HFFc6 (cell line): ENCODE measurements around the gene ITSN1. TPM values are rescaled to one million over a fixed set of nuclear protein-coding genes. Genes with fewer than 3 reads are reported as not detected.

Source experiments
- DNase-seq: peaks from one replicate; pipeline ENCODE4 v3.0.0-alpha.2; 2018
- H3K27ac Mint-ChIP-seq: 2 replicates; pipeline ENCODE4 v1.8.0; 2020; ENCODE audit warnings: mild to moderate bottlenecking, mixed read lengths
- H3K27me3 Mint-ChIP-seq: 2 replicates; pipeline ENCODE4 v1.8.0; 2021; ENCODE audit warnings: mild to moderate bottlenecking, moderate library complexity, mixed read lengths; ENCODE audit not compliant: insufficient read depth
- H3K36me3 Mint-ChIP-seq: 2 replicates; pipeline ENCODE4 v1.8.0; 2021; ENCODE audit warnings: low read depth, mixed read lengths
- H3K4me1 Mint-ChIP-seq: 2 replicates; pipeline ENCODE4 v1.8.0; 2020; ENCODE audit warnings: low read depth, mixed read lengths
- H3K4me3 Mint-ChIP-seq: 2 replicates; pipeline ENCODE4 v1.8.0; 2020; ENCODE audit warnings: mild to moderate bottlenecking, moderate library complexity, mixed read lengths
- H3K9me3 Mint-ChIP-seq: 2 replicates; pipeline ENCODE4 v1.8.0; 2020; ENCODE audit warnings: mild to moderate bottlenecking, mixed read lengths
- CTCF ChIP-seq: fragments of 200-600 bp; sonication (generic); IDR thresholded peaks from 2 replicates; pipeline ENCODE4 v1.5.0; 2021; ENCODE audit warnings: antibody characterized with exemption, mild to moderate bottlenecking
- total RNA-seq, 6 experiments: library from RNA; stranded (reverse); fragmentation: NEBNext Ultra II Directional; extraction: Animal tissue kit (Norgen Biotek cat#: 25700); gene quantifications; 2 replicates in 1 of 6; 3 replicates in 5 of 6; pipeline ENCODE4 v1.2.3, GENCODE V29; 2021

ITSN1 gene
- total RNA-seq, 6 experiments from 2014 or later: 47.7 to 54.8 (median 54.0) TPM

- peak overlapping the region; percentile 96 for H3K4me3 Mint-ChIP-seq
- H3K27ac Mint-ChIP-seq: peak overlapping the region; percentile 95
- no peak for TF ChIP-seq CTCF
- H3K4me1 Mint-ChIP-seq: peaks cover 15% of the 10 kb centered on the region
- H3K9me3 Mint-ChIP-seq: no peaks in the 10 kb centered on the region
- H3K36me3 Mint-ChIP-seq: peaks cover 4% of the 10 kb centered on the region; the same call in 1 of the 2 replicates
- no peaks in the 10 kb centered on the region for H3K27me3 Mint-ChIP-seq
- no peak for DNase-seq
Observed at GRCh38 chr21:33931799-33932390, 289.6 kb downstream of the ITSN1 start.

- Mint-ChIP-seq H3K4me3 (peak overlapping the region; percentile 96), H3K27ac (peak overlapping the region; percentile 95), H3K9me3 (no peaks in the 10 kb centered on the region), H3K4me1 (peaks cover 15% of the 10 kb centered on the region), H3K36me3 (peaks cover 4% of the 10 kb centered on the region; the same call in 1 of the 2 replicates), H3K27me3 (no peaks in the 10 kb centered on the region)
- no peak for TF ChIP-seq CTCF
- no peak for DNase-seq
Observed at GRCh38 chr21:33932731-33933130, 290.4 kb downstream of the ITSN1 start.

GRCh38 chr21:33936301-33937038, 294.2 kb downstream of the ITSN1 start:
- Mint-ChIP-seq H3K27me3 (no peaks in the 10 kb centered on the region), H3K9me3 (no peaks in the 10 kb centered on the region), H3K4me3 (no peak overlapping the region), H3K36me3 (peaks cover 2% of the 10 kb centered on the region; the same call in 1 of the 2 replicates), H3K27ac (no peak overlapping the region), H3K4me1 (peaks cover 28% of the 10 kb centered on the region)
- TF ChIP-seq CTCF: no peak
- no peak for DNase-seq

GRCh38 chr21:33937146-33937545, 294.8 kb downstream of the ITSN1 start:
- no peak for DNase-seq
- no peaks in the 10 kb centered on the region for H3K36me3 Mint-ChIP-seq
- peaks cover 21% of the 10 kb centered on the region for H3K4me1 Mint-ChIP-seq
- no peaks in the 10 kb centered on the region for H3K27me3 Mint-ChIP-seq
- no peak overlapping the region for H3K4me3 Mint-ChIP-seq
- H3K9me3 Mint-ChIP-seq: no peaks in the 10 kb centered on the region
- TF ChIP-seq CTCF: no peak
- H3K27ac Mint-ChIP-seq: no peak overlapping the region

- Mint-ChIP-seq H3K4me1 (peaks cover 15% of the 10 kb centered on the region), H3K4me3 (no peak overlapping the region), H3K27ac (no peak overlapping the region), H3K27me3 (no peaks in the 10 kb centered on the region), H3K36me3 (no peaks in the 10 kb centered on the region), H3K9me3 (no peaks in the 10 kb centered on the region)
- DNase-seq: no peak
- TF ChIP-seq CTCF: no peak
Observed at GRCh38 chr21:33937931-33938339, 295.6 kb downstream of the ITSN1 start.
